AG10803 (cell line): Measurements from ENCODE around the gene RAMP3.
"Not testable (repeated sequence)": the region's sequence is repeated elsewhere in the genome, so short reads cannot be mapped to it uniquely, and the experiment has no call there.

Experiments
- DNase-seq: peaks from one replicate; pipeline ENCODE4 v3.0.0; 2010; ENCODE audit warnings: low read depth
- H3K4me3 ChIP-seq: 2 replicates; pipeline ENCODE4 v1.5.1; 2011; ENCODE audit warnings: mild to moderate bottlenecking, low read length, control low read depth
- TF ChIP-seq, protein P1 (sequence below): conservative IDR thresholded peaks from 2 replicates; pipeline ENCODE4 v1.5.1; 2011; ENCODE audit warnings: mild to moderate bottlenecking, low read length, control low read depth, inconsistent platforms

The RAMP3 gene

DNA sequence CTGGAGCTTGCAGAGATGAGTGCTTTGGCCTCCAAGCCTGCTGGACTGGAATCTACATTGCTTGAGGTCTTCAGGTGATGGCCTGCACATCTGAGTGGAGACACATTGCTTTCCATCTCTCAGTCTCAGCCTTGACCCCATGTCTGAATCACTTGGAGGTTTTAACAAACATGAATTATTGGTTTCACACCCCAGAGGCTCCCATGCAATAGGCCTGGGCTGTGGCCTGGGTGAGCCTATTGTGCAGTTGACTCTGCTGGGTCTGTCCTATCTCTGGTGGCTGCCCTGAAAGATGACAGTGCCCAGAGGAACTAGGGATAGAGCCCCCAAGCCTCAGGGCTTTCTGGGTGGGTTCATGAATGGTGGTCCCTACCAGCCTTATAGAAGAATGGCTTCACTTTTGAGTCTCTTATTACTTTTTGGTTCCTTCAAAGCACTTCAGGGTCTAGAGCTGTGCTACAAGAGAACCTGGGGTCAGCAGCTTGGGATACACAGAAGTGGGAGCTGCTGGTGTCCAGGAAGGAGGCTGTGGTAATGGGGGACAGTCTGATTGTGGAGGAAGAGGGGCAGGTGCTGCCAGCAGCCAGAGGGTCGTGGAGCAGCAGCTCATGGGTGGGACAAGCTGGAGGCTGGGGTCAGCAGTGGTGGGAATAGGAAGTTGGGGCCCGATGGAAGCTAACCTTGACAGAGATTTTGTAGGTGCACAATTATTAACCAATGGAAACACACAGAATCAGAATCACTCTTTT is 5.5 kb downstream of the RAMP3 start:
- TF ChIP-seq, protein P1, sequence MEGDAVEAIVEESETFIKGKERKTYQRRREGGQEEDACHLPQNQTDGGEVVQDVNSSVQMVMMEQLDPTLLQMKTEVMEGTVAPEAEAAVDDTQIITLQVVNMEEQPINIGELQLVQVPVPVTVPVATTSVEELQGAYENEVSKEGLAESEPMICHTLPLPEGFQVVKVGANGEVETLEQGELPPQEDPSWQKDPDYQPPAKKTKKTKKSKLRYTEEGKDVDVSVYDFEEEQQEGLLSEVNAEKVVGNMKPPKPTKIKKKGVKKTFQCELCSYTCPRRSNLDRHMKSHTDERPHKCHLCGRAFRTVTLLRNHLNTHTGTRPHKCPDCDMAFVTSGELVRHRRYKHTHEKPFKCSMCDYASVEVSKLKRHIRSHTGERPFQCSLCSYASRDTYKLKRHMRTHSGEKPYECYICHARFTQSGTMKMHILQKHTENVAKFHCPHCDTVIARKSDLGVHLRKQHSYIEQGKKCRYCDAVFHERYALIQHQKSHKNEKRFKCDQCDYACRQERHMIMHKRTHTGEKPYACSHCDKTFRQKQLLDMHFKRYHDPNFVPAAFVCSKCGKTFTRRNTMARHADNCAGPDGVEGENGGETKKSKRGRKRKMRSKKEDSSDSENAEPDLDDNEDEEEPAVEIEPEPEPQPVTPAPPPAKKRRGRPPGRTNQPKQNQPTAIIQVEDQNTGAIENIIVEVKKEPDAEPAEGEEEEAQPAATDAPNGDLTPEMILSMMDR: no peak
- H3K4me3 ChIP-seq: no peak overlapping the region
- no peak for DNase-seq

DNA sequence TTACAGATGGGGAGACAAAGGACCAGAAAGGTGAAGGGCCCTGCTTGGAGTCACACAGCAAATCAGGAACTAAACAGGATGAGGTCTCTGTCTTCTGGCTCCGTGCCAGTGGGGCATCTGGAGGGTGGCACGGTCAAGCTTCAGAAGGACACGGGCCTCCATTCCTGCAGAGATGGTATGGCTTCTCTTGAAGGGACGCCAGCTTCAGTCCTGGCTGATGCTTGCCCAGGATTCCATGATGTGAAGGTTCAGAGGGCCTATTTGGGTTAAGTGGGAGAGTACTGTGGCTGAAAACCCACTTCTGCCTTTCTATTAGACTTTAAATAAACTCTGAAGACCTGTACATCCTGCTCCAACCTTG is 6.1 kb downstream of the RAMP3 start:
- no peak for DNase-seq
- H3K4me3 ChIP-seq: no peak overlapping the region
- TF ChIP-seq, protein P1: no peak

DNA sequence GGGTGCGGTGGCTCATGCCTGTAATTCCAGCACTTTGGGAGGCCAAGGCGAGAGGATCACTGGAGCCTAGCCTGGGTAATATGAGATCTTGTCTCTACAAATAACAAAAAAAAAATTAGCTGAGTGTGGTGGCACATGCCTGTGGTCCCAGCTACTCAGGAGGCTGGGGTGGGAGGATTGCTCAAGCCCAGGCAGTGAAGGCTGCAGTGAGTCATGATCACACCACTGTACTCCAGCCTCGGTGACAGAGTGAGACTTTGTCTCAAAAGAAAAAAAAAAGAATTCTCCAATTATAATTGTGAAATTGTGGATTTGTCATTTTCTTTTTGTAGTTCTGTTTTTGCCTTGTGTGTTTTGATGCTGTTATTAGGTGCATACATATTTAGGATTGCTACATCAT is 6.7 kb downstream of the RAMP3 start:
- DNase-seq, H3K4me3 ChIP-seq: not testable (repeated sequence)

DNA sequence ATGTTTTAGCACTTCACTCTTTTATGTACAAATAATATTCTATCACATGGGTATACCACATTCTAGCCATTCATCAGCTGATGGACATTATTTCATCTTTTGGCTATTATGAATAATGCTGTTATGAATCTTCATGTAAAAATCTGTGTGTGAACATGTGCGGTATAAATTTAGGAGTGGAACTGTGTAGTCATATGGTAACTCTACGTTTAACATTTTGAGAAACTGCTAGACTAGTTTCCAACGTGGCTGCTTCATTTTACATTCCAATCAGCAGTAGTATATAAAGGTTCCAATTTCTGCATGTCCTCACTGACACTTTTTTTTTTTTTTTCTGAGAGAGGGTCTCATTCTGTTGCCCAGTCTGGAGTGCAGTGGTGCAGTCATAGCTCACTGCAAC is 8.3 kb downstream of the RAMP3 start:
- no peak for DNase-seq
- TF ChIP-seq, protein P1: no peak
- no peak overlapping the region for H3K4me3 ChIP-seq

DNA sequence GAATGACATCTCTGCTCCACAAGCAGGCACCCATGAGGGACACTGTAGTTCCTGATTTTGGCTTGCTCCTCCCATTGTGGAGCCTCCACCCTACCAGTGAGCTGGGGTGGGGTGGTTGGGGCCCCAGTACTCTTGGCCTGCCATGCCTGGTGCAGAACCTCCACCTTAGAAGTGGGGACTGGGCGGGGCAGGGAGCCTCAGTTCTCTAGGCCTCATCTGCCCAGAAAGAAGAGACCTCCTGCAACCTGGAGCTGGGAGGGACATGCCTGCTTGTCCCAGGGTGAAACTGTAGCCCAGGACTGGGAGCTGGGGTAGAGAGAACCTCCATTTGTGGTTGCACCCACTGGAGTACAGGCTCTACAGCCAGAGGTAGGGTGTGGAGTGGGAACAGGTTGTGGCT is 14.4 kb downstream of the RAMP3 start:
- H3K4me3 ChIP-seq: no peak overlapping the region

DNA sequence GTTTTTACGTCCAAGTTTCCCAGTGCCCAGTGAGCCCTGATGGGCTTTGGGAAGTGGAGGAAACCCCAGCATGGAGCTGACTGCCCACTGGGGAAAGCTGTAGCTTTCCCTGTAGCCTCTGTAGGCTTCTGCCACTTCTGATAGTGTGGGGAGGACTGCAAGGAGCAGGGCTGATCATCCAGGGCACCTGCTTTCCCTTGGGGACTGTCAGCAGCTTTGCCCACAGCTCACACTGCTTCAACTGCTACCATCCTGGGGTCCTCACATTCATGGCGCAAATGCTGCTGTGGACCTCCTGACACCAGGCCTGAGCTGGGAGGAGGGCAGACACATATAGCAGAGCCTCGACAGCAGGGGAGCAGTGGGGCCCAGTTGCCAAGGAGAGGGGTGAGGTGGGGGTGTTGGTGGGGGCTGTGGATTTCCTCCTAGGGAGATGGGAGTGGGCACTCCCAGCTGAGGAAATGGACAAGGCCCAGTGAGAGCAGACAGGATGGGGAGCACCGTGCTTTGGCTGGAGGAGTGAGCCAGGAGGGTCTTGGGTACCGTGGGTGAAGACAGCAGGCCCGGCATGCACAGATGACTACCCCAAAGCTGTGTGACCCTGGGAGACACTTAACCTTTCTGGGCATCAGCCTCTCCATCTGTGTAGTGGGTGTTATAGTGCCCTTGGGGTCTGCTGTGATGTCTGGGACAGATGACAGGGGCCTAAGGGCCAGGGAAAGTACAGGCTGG is 16.2 kb downstream of the RAMP3 start:
- no peak for DNase-seq
- TF ChIP-seq, protein P1: no peak
- H3K4me3 ChIP-seq: no peak overlapping the region

More for the DNA sequence above, 14.4 kb downstream of the RAMP3 start:
- TF ChIP-seq, protein P1: no peak
- no peak for DNase-seq

DNA sequence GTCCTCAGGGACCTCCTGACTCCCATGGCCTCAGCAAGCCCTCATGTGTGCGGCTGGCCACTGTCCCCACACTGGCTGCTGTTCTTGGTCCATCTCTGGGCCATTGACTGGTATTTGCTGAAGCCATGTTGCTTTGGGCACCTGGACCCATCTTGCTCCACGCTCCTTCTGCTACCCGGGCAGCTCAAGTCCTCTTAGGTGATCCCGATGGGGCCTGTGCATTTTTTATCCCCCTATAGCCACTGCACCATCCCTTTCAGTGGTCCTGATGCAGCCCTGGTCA is 16.7 kb downstream of the RAMP3 start:
- DNase-seq: no peak

More for the DNA sequence above, 16.7 kb downstream of the RAMP3 start:
- TF ChIP-seq, protein P1: no peak
- no peak overlapping the region for H3K4me3 ChIP-seq
